ENCODE measurements around the gene TSFM.
"Not testable (repeated sequence)": the region's sequence is repeated elsewhere in the genome, so short reads cannot be mapped to it uniquely, and the experiment has no call there.

Gene TSFM

DNA sequence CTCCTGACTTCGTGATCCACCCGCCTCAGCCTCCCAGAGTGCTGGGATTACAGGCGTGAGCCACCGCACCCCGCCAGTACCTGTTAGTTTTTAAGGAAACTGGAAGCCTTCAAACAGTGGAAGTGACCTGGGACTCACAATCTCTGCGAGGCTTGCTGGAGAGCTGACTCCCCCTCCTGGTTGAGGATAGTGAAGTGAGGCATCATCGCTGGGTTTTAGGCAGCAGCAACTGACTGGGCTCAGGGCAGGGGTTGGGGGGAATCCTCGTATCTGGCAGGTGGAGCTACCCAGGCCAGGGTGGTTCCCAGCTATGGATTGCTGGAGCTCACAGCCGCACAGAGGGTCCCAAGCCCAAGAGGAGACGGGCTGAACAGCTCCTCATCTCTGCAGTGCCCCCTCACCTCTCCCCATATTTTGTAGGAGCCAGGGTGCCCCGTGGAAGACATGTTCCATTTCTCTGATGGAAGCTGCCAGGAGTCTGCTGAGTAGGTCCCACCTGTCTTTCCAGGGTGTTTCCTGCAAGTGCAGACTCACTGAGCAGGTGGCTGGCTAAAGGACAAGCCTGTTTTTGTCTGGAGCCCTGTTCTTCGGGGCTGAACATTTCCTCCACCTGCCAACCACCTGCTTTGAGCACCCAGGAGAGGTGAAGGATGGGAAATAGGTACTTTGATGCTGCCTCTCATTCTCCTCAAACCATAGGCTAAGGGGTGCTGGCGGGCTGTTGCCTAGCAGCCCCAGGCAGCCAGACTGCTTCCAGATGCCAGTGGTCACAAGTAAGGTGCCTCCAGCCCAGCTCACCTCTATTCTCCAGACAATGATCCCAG, 32.8 kb downstream of the TSFM start:
- no peak for DNase-seq (ENCODE audit: low read depth)

DNA sequence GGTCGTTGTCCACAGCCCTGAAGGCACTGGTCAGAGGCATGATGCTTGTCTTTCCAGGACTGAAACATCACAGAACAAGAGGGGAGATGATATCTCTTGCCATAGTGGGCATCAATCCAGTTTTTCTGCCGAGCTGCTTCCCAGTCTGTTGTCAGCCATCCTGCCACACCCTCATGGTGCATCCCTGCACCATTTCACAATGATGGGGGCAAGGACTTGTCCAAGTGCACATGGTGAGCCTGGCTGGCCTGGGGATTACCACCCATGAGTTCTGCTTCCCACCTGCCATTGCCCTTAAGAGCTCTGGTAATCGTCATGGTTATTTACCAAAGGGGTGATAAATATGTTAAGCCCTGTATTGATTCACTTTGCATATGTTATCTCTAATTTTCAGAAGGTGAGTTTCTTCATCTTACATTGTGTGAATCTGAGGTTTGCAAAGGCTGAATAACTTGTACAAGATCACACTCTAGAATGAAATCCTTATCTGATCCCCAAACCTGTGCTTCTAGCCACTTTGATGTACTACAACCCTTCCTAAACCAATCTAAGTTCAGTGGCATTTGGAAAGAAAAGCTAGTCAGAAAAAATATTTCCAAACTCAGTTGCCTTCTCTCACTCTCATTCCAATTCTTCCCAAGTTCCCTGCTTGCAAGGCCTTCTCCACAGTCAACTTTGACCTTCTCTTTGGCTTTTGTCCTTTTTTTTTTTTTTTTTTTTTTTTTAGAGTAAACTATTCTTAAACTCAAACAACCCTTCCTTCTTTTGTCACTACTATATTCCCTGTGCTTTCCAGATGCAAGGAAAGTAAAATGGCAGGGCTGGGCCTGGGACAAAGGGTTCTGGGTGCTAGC, 33.6 kb downstream of the TSFM start:
- DNase-seq (ENCODE audit: low read depth) = no peak

DNA sequence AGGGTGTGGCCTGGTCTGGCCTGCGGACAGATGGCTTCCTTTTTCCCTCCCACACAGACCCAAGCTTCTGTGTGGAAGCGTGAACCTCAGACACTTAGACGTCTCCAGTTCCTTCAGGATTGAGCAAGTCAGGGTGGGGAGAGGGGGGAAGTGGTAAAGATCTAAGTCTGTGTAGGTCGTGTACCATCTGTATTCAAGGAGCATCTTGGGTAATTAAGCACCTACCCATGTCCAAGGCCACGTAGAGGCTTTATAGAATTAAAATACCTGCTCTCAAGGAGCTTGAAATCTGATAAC, 34.2 kb downstream of the TSFM start:
- DNase-seq (ENCODE audit: low read depth) = no peak

DNA sequence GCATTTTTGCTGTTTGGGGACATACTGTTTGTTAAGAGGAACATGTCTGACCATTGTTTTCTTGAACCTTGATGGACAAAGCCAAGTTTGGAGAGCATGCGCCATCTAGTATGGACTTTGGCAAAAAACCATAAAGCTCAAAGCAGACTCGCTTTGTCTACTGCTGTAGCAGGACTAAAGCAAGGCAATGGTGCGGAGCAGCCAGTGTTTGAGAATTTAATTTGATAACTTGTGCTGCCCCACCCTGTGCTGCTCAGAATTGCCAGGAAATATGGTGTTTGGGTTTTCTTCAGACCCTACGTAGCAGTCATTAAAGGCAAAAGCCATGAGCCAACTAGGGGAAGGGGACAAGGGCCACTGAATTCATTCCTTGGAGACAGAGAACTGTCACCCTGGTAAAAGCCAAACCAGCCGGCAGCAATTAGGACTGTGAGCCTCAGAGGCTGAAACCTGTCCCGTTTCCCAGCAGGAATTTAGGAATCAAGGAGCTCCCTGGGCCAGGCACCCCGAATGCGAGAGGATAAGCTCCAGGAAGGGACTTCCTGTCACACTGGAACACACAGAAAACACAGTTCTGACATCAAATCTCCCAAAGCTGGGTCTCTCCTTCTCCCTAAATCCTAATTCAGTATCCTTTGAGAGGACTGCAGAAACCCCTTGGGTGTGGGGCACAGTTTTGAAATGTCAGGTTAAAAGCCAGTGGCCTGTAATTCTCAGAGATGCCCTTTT, 34.8 kb downstream of the TSFM start:
- no peak for DNase-seq (ENCODE audit: low read depth)

DNA sequence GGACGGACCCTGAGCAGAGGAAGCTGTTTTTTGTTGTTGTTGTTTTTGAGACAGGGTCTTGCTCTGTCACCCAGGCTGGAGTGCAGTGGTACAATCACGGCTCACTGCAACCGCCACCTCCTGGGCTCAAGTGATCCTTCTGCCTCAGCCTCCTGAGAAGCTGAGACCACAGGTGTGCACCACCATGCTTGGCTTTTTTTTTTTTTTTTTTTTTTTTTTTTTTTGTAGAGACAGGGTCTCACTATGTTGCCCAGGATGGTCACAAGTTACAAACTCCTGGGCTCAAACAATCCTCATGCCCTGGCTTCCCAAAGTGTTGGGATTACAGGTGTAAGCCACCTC, 35.4 kb downstream of the TSFM start:
- not testable (repeated sequence) for DNase-seq (ENCODE audit: low read depth)

DNA sequence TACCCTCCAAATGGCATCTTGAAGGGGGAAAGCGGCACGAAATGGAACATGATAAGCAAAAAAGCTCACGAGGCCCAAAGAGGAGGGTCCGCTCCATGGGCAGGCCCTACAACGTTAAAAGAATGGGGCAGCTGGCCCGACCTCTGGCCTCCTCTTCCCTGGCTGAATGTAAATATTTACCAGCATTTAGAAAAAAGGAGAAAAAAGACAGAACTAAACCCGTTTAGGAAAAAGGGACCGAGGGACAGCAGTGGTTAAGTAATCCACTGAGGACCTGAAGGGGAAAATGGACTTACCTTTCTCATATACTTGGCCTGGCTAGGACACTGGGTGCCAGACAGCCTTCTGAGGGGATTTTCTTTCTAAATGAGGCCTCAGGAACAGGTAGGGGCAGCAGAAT, 37.5 kb downstream of the TSFM start:
- DNase-seq (ENCODE audit: low read depth) = not testable (repeated sequence)

DNA sequence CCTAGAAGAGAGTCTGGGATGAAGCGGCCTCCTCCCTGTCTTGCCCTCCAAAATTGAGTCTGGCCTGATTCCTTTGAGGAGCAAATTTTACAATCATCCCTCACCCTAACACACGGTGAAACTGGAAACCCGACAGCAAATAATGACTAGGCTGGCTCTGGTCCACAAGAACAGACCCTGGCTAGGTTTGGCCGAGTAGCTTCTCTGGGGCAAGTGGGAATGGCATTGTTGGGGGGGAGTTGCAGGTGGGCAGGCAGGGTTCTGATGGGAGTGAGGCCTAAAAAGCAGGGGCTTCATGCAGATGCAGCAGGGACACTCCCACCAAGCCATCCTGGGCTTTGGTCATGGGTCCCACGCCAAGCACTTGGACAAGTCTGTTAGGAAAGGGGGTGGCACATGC, 38.4 kb downstream of the TSFM start:
- DNase-seq (ENCODE audit: low read depth) = not testable (repeated sequence)

DNA sequence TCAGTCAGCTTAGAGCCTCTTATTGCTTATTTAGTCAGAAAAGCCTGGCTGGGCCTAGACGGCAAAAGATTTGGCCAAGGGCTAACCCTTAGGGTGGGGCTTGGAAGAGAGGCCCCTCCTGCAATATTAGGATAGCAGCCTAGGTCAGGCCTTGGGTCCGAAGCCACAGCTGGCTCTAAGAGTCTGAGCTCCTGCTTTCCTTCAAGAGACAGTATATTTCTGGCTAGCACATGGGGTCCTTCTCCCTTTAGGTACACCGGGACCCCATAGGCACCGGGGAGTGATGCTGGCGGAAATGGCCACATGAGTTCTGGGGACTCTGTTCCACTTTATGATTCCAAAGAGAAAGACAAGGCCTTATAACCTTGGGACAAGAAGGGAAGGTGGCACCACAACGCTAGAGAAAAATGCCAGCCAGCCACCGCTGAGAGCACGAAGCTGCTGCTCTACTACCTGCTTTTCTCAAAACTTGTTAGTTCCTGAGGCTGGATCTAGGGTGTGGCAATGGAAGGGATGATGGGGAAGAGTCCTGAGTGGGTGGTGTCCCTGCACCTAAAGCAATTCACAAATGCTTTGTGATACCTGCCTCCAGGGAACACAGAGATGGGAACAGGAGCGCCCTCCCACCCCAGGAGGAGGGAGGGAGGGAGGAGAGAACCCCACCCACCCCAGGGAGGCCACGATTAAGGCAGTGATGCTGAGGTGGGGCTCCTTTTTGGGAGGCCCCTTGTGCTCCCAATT, 39.1 kb downstream of the TSFM start:
- DNase-seq (ENCODE audit: low read depth) = no peak

DNA sequence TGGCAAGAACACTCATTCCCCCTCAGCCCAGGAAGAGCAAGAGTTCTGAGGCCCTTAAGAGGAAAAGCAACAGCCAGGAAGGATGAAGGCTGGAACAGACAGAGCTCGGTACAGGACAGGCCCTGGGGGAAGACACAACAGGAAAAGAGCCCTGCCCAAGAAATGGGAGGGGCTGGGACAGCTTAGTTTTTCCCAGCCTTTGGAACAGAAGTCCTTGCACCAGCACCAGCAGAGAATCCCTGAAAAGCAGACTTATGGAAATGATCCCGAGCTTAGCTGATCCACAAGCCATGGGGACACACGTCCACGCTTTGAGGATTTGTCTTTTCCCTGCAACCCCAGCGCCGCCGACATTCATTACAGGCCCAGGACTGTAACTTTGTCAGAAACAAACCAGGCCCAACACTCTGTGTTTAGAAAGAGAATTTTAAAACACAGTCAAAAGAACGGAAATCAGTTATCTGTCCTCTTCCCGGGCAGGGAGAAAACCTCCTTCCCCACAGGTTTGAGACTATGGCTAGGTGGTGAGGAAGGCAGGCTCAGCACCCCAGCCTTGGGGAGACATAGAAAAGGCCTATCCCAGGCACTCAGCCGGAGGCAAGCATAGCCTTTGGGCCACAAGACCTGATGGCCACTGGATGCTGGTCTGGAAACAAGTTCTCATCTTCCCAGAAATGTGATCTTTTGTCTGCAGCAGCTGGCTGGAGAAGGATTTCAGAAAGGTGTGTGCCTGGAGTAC, 40.0 kb downstream of the TSFM start:
- DNase-seq (ENCODE audit: low read depth) = no peak

DNA sequence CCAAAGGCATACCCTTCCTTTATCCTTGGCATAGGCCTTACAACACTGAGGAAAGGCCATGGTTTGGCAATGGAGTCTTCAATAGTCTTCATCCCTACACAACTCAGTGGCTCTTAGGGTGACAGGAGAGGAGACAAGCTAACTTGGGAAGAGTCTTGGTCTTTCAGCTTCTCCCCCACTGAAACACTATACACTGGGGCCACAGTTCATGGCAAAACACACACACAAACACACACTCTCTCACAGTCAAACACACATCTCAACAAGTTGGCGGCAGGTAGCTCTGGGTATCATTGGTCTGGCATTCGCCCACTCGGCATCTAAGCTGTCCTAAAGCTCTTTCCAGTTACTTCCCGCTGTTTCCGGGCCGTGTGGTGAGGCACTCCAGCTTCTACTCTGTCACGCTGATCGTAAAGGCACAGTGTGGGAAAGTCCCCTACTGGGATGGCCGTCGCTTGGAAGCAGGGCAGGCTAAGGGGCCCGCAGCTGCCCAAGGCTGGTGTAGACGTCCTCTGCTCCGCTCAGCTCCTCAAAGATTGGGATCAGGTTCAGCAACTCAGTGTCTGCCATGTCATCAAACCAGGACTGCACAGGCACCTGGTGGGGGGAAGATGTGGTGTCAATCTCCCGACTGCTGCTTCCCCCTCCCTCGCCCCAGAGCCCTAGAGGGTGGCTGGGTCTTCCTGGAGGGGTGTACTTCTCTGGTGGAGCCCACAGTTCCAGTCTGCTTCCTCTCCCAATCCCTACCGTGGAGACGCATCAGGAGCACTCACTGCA, 40.7 kb downstream of the TSFM start:
- DNase-seq (ENCODE audit: low read depth) = no peak

DNA sequence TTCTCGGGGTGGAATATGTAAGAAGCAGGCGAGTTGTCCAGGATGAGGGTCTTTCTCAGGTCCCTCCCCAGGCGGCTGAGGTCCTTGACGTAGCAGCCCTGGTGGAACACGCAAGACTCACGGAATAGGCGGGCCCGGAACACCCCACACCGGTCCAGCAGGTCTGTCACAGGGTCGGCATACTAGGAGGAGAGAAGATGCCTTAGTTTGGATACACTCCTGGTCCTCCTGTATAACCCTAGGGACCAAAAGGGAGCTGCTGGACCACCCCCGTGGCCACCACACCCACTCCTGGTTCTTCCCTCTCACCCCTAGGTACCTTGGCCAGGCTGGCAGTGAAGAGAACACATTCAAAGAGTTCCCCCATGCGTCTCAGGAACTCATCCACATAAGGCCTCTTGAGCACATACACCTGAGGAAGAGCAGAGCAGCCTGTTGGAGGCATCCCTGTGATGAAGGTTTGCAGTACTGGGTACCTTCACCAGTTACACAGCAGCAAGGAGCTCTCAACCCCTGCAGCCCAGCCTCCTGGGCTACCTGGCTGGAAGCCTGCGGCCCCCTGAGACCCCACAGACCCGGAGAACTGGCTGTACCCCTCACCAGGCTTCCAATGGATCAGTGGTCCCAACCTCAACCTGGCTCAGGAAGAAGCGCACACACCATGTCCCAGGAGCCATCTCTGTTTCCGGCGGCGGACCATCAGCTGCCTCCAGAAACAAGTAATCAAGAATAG, 41.5 kb downstream of the TSFM start:
- no peak for DNase-seq (ENCODE audit: low read depth)

DNA sequence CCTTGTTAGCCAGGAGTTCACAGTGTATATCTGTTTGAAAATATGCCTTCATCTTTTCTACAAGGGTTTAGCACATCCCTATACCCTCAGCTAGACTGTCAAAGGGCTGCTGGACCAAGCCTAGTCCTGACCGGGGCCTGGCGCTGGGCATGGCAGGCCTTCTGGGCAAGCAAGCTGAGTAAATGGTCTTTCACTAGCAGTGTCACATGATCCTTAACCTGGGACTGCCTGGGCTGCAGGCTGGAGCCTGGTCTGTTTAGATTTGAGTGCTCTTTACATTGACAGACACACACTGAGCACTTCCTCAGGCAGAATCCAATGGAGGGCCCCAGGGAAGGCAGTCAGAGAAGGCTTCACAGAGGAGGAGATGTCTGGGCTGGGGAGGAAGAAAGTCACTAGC, 42.9 kb downstream of the TSFM start:
- DNase-seq (ENCODE audit: low read depth) = no peak

DNA sequence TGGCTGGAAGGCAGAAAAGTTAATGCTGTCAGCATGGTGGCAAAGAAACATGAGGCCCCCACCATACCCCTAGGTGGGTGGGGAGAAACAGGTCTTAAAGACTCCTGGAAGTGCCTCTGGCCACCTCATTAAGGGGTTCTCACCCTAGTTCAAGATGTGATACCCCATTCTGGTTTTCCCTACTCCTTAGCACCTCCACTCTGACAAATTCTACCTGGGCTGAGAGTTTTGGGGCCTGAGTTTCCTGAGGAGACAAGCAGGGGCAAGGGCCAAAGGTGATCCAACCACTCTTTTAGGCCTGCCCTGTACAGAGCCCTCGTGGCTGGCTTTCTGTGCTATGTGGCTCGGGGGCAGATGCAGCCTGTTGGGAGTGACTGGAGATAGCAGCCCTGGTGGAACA, 43.8 kb downstream of the TSFM start:
- DNase-seq (ENCODE audit: low read depth) = no peak

DNA sequence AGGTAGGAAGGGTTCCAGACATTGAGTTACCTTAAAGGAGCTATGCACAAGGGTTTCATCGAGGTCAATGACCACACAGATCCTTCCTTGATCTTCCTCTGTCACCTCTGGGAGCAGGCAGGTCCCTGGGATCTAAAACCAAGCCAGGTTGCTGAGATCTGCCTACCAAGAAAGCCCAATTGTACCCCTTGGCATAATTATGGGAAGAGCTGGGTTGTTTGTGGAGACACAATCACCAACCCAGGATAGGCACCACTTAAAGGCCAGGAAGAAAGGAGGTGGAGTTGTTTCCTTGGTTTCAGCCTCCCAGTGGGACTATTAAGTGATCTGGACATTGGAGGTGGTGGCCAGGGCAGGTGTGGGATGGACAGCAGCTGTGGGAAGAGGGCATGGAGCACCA, 44.4 kb downstream of the TSFM start:
- DNase-seq (ENCODE audit: low read depth) = no peak

DNA sequence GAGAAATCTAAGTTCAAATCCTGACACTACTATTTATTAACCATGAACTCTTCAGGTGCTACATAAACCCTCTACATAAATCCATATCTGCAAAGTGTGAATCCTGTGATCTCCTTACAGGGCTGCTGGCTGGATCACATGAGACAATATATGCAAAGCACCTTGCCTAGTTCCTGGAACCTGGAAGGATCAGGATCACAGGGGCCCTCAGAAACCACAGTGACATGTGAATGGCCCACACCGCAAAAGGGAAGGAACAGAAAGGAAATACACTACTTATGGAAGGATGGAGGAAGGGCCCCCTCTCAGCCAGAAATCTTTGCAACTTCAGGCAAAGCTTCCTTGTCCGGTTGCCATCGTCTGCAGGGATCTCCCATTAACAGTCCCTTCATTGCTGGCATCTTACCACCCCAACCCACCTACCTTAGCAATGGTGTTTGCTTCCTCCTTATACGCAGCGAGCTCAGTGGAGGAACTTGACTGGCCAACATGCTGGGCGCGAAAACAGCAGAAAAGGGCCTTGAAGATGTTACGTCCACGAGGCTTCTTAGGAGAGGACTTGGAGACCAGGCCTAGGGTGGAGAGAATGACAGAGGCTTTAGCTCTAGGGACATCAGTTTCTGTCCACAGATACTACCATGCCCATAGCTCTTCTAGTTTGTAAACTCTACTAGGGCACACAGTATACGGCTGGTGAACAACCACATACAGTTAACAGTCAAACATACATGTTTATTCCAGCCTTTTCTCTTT, 46.6 kb downstream of the TSFM start:
- DNase-seq (ENCODE audit: low read depth) = no peak

DNA sequence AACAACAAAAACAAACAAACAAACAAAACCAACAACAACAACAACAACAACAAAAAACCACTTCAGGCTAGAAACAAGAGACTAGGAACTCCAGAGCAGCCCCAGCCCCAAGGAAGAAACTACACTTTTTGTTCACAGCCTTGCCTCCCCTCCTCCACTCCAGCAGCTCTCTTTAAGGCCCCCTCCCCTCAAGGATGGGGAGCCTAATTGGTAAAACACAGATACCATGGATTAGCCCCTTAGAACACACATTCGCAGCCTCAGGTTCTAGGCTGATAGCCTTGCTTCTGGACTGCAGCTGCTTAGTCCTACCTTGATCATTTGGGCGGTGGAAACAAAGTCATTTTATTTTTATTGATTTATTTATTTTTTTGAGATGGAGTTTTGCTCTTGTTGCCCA, 47.8 kb downstream of the TSFM start:
- no peak for DNase-seq (ENCODE audit: low read depth)

DNA sequence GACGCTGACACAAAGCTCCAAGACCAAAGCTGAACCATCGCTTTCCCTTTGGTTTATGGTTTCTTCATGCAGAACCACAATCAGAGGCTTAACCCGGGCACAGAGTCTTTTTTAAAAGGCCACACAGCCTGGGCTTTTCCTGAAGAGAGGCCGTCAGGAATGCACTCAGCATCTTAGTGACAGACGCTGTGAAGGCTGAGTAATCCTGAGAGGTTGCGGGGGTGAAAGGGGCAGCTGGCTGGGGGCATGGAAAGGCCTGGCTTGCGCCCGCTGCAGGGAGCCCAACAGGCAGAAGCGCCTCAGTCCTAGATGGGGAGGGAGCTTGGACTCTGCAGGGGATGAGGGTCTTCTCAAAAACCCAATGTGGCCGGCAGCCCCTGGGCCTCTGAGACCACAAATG, 50.4 kb downstream of the TSFM start:
- no peak for DNase-seq (ENCODE audit: low read depth)

DNA sequence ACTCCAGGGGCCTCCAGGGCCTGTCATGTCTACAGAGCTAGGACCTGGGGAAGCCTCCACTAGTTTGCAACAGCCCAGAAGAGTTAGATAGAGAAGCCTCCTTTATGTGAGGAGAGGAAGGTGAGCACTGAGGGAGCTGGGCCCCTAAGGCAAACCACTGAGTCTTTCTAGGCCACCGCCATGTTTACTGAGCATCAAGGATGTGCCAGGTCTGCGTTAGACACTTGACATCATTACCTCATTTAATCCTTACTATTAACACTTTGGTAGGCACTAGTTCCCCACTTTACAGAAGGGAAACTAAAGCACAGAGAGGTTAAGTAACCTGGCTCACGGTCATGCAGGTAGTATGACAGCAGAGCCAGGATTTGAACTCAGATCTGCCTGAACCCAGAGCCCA, 51.1 kb downstream of the TSFM start:
- DNase-seq (ENCODE audit: low read depth) = no peak

DNA sequence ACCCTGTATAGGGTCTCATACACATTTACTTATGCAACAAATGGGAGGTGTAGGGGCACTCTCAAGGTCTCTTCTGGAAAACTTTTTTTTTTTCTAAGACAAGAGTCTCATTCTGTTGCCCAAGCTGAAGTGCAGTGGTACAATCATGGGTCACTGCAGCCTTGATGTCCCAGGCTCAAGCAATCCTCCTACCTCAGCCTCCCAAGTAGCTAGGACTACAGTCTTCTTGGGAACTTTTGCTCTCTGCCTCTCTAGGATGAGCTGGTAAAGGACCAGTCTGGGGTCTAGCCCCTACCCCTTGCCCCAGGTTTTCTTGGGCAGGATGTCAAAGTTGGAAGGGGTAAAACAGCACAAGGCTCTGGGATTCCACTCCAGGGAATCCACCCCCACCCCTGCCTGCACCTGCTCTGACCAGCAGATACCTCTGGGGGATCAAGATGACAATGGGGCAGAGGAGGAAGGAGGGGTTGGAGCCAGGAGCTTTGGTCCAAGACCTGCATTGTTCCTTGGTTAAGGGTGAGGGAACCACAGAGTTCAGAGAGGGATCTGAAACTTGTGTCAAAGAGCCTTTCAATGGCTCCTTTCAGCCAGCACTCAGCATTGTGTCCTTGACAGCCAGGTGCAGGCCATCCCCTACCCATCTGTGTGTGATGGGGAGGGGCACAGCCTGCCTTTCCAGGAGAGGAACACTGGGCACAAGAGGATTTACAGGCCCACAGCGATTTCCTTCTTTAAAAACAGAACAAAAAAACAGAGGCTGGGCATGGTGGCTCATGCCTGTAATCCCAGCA, 51.7 kb downstream of the TSFM start:
- no peak for DNase-seq (ENCODE audit: low read depth)

Data from T-helper 22 cell (primary cell).